ENCODE results near the gene PHEX. TPM values are rescaled to one million over a fixed set of nuclear protein-coding genes. Genes with fewer than 3 reads are reported as not detected.

The PHEX gene
- total RNA-seq, 1 donor from 2014 or later = 0.96 TPM

DNA sequence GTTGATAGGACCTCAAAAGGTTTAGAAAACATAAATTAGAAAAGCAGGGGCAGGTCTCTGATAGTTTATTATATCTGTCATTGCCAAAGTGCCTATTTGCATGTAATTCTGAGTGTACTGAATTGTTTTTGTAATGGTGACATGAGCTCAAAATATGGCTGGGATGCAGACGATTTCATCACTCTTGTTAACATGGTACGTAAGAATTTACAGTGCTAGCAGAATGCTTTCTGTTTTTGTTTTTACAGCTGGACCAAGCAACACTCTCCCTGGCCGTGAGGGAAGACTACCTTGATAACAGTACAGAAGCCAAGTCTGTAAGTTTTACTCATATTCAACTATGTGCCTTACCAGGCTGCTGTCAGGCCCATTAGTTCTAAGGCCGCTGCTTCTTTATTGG is 58.1 kb downstream of the PHEX start:
- Histone ChIP-seq H3K9me3 (no peaks in the 10 kb centered on the region), H3K4me3 (no peak overlapping the region), H3K36me3 (no peaks in the 10 kb centered on the region), H3K4me1 (no peaks in the 10 kb centered on the region), H3K27ac (no peak overlapping the region), H3K27me3 (no peaks in the 10 kb centered on the region)
- intact Hi-C loops (cut with DNase I) = no loop called here
- TF ChIP-seq, protein P1, sequence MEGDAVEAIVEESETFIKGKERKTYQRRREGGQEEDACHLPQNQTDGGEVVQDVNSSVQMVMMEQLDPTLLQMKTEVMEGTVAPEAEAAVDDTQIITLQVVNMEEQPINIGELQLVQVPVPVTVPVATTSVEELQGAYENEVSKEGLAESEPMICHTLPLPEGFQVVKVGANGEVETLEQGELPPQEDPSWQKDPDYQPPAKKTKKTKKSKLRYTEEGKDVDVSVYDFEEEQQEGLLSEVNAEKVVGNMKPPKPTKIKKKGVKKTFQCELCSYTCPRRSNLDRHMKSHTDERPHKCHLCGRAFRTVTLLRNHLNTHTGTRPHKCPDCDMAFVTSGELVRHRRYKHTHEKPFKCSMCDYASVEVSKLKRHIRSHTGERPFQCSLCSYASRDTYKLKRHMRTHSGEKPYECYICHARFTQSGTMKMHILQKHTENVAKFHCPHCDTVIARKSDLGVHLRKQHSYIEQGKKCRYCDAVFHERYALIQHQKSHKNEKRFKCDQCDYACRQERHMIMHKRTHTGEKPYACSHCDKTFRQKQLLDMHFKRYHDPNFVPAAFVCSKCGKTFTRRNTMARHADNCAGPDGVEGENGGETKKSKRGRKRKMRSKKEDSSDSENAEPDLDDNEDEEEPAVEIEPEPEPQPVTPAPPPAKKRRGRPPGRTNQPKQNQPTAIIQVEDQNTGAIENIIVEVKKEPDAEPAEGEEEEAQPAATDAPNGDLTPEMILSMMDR (IDR thresholded peaks at IDR 0.05) = no peak
- DNase-seq (ENCODE audit: low spot score in 2 of 2) = no peak

DNA sequence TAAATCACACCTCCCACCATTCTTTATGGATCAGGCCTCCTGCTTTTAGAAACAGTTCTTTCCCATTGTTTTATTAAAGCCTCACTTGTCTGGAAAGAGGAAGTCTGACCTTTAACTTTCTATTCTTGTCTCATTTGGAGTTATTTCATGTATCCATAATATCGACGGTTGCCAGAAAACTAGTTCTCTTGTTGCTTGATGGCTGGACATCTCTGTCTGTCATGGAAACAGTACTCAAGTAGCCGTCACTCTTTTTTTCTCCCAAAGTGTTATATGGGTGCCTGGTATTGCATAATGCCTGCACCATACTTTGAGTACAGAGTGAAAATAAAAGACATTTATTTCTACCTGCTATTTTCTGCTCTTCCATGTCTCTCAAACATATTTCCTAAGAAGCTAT is 61.4 kb downstream of the PHEX start:
- Histone ChIP-seq H3K4me3 (no peak overlapping the region), H3K9me3 (no peaks in the 10 kb centered on the region), H3K4me1 (no peaks in the 10 kb centered on the region), H3K36me3 (no peaks in the 10 kb centered on the region), H3K27me3 (no peaks in the 10 kb centered on the region), H3K27ac (no peak overlapping the region)
- TF ChIP-seq, protein P1 (IDR thresholded peaks at IDR 0.05) = no peak
- no peak for DNase-seq (ENCODE audit: low spot score in 2 of 2)
- intact Hi-C loops (cut with DNase I) = no loop called here

DNA sequence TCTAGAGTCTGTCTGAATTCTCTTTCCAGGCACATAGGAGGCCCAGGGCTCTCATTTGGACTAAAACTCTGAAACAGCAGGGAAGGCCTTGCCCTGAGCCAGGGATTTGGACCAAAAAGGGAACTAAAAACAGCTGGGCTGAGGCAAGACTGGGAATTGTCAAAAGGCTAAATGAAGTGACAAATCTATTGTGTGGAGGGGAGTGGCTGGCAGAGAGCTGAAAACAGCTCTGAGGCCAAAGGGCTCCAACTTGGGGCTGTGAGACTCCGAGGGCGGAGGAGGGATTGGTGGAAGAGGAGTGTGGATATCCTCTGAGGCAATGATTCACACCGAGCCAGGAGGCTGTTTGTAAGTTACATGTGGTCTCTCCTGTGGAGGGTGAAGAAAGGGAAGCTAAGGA is 63.2 kb downstream of the PHEX start:
- H3K4me3 ChIP-seq = no peak overlapping the region
- H3K4me1 ChIP-seq = no peaks in the 10 kb centered on the region
- no peak for DNase-seq (ENCODE audit: low spot score in 2 of 2)
- no peaks in the 10 kb centered on the region for H3K36me3 ChIP-seq
- TF ChIP-seq, protein P1 (IDR thresholded peaks at IDR 0.05) = no peak
- intact Hi-C loops (cut with DNase I) = no loop called here
- no peak overlapping the region for H3K27ac ChIP-seq
- no peaks in the 10 kb centered on the region for H3K9me3 ChIP-seq
- no peaks in the 10 kb centered on the region for H3K27me3 ChIP-seq

DNA sequence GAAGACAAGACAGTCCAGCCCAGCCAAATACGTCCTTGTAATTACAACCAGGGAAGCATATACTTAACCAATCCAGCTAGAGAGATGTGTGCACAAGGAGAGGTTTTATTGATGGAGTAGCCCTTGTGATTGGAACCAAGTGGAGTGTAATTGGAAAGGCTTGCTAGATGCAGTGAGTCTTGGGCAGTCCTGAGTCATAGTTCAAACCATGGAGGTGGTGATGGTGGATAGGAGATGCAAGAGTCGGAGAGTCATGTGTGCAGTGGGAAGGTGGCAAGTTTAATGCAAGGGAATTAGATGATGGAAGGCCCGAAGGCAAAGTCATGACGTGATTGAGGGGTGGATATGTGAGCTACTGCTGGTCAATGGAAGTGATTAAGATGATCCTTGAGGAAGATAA is 63.7 kb downstream of the PHEX start:
- Histone ChIP-seq H3K4me3 (no peak overlapping the region), H3K9me3 (no peaks in the 10 kb centered on the region), H3K4me1 (no peaks in the 10 kb centered on the region), H3K27me3 (no peaks in the 10 kb centered on the region), H3K36me3 (no peaks in the 10 kb centered on the region), H3K27ac (no peak overlapping the region)
- intact Hi-C loops (cut with DNase I) = no loop called here
- DNase-seq (ENCODE audit: low spot score in 2 of 2) = no peak
- TF ChIP-seq, protein P1 (IDR thresholded peaks at IDR 0.05) = no peak

DNA sequence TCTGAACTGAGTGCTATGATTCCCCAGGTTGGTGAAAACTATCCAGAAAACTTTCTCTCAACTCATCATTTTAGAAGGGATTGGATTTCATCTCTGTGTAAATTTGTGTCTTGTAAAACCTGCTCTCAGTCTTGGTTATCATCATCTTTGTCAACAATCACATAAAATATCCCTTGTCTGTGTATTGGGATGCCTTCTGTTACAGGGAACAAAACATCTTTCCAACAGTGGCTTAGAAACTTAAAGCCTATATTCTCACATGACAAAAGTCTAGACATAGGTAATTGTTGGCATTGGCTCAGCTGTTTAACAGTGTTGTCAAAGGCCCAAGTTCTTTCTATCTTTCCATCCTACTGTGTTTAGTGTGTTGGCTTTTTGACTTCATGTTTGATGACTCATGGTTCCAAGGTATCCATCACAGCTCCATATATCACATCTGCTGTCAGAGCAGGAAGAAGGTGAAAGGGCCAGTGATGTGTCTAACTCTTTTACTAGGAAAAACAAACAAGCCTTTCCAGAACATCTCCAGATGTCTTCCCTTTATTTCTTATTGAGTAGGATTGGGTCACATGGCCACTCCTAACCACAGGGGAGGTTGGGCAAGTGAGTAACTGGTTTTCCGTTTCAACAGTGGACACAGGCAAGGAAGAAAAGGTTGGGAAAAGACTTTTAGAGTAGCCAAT is 65.0 kb downstream of the PHEX start:
- H3K4me3 ChIP-seq = no peak overlapping the region
- intact Hi-C loops (cut with DNase I) = no loop called here
- no peaks in the 10 kb centered on the region for H3K9me3 ChIP-seq
- TF ChIP-seq, protein P1 (IDR thresholded peaks at IDR 0.05) = no peak
- no peaks in the 10 kb centered on the region for H3K4me1 ChIP-seq
- no peaks in the 10 kb centered on the region for H3K27me3 ChIP-seq
- no peaks in the 10 kb centered on the region for H3K36me3 ChIP-seq
- H3K27ac ChIP-seq = no peak overlapping the region
- DNase-seq (ENCODE audit: low spot score in 2 of 2) = no peak

DNA sequence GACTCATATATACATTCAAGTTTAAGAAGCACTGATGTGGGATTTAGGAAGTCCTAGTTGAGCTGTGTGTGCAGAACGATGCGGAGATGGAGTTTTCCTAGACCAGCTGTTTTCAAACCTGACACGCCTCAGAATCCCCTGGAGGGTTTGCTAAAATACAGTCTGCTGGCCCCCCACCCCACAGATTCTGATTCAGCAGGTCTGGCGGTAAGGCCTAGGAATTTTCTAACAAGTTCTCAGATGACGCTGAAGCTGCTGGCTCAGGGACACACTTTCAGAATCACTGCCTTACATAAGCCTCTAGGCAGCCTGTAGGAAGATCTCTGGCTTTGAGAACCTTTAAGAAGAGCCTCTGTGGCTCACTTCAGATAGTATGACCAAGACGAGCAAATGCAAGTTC is 73.1 kb downstream of the PHEX start:
- H3K4me1 ChIP-seq = no peaks in the 10 kb centered on the region
- no peak for DNase-seq (ENCODE audit: low spot score in 2 of 2)
- intact Hi-C loops (cut with DNase I) = no loop called here
- TF ChIP-seq, protein P1 (IDR thresholded peaks at IDR 0.05) = no peak
- no peaks in the 10 kb centered on the region for H3K36me3 ChIP-seq
- H3K27ac ChIP-seq = no peak overlapping the region
- no peaks in the 10 kb centered on the region for H3K9me3 ChIP-seq
- H3K4me3 ChIP-seq = no peak overlapping the region
- H3K27me3 ChIP-seq = no peaks in the 10 kb centered on the region

Data from ascending aorta (tissue), 2 donors.